ENCODE measurements around the gene AOC3. TPM values are rescaled to one million over a fixed set of nuclear protein-coding genes. Genes with fewer than 3 reads are reported as not detected.

Gene AOC3
- total and polyA plus RNA-seq, 2 of the 4 experiments (the other 2 are of a cell fraction) = 0.17 TPM; not detected in 1

- H3K9me3 ChIP-seq (ENCODE audit: control insufficient read depth, insufficient read depth, low read length) = no peaks in the 10 kb centered on the region
- in situ Hi-C loops (cut with MboI; ENCODE audit: low sequenced_read_pairs) (loop anchor here (25.0 kb wide), 1 partner anchor 434 kb away; no protein-coding TSS in a partner anchor), intact Hi-C loops (cut with micrococcal nuclease) (no loop called here), dilution Hi-C loops (cut with HindIII; ENCODE audit: low sequenced_read_pairs, unreplicated experiment) (no loop called here)
- H2BK15ac ChIP-seq (ENCODE audit: low read depth, low read length) = no peak overlapping the region
- ChIA-PET CTCF (interaction anchor here (0.6 kb wide), 1 partner anchor 108 kb away, joined by 8 read pairs; no protein-coding TSS in a partner anchor), POLR2A (ENCODE audit: unreplicated experiment) (no interaction called here)
- H2BK20ac ChIP-seq (ENCODE audit: low read depth, low read length) = no peak overlapping the region
- H2BK120ac ChIP-seq (ENCODE audit: low read depth, low read length) = no peak overlapping the region
- H3K4me1 ChIP-seq (ENCODE audit: control insufficient read depth, insufficient read depth, low read length) = peaks cover 4% of the 10 kb centered on the region; the same call in 1 of the 2 replicates
- H3K56ac ChIP-seq (ENCODE audit: extremely low read depth, insufficient read depth, low read length) = no peak overlapping the region
- WGBS, 2 experiments (ENCODE audit: extremely low coverage in 2 of 2, insufficient read length in 1 of 2) = 100% methylated on average over 2 of the region's 13 CpGs; no CpG with 5 or more reads in 1 of the 2 experiments
- no peaks in the 10 kb centered on the region for H3K36me3 ChIP-seq (ENCODE audit: control insufficient read depth, insufficient read depth, low read length)
- ATAC-seq (ENCODE audit: low read depth) (no peak), DNase-seq (no peak)
- TF ChIP-seq MAFK (IDR thresholded peaks at IDR 0.05; ENCODE audit: low read depth, low read length) = no peak
- H3K9me1 ChIP-seq (ENCODE audit: insufficient read depth, low read length) = no peaks in the 10 kb centered on the region
- no peak overlapping the region for H4K8ac ChIP-seq (ENCODE audit: low read depth in 2 of 2, low read length in 2 of 2)
- no peak overlapping the region for H2BK5ac ChIP-seq (ENCODE audit: low read depth, low read length, poor library complexity, severe bottlenecking)
- no peak overlapping the region for H2AK5ac ChIP-seq (ENCODE audit: low read depth, low read length)
- H3K14ac ChIP-seq (replicated peaks; ENCODE audit: low read depth, low read length) = no peak overlapping the region
- no peak overlapping the region for H3K27ac ChIP-seq (ENCODE audit: insufficient read depth, low read length)
- H3K4ac ChIP-seq (ENCODE audit: low read depth, low read length) = no peak overlapping the region
- H3K4me2 ChIP-seq (ENCODE audit: low read depth, low read length) = no peak overlapping the region
- H4K20me1 ChIP-seq (ENCODE audit: insufficient read depth, low read length) = no peaks in the 10 kb centered on the region
- no peak overlapping the region for H4K91ac ChIP-seq (ENCODE audit: insufficient read depth, low read depth, low read length)
- H3K79me1 ChIP-seq (ENCODE audit: low read depth in 1 of 2, low read length in 2 of 2) = no peaks in the 10 kb centered on the region
- H3K18ac ChIP-seq (ENCODE audit: low read depth, low read length) = no peak overlapping the region
- BruUV-seq (replicated peaks) = no TSS peak
- no peak overlapping the region for H2AK9ac ChIP-seq (replicated peaks; ENCODE audit: low read depth, low read length, poor library complexity)
- H3K9ac ChIP-seq (ENCODE audit: low read depth, low read length) = no peak overlapping the region
- no peak overlapping the region for H2AFZ ChIP-seq (replicated peaks; ENCODE audit: low read length, poor library complexity)
- H4K5ac ChIP-seq (ENCODE audit: low read depth, low read length) = no peak overlapping the region
- no peak overlapping the region for H3K23ac ChIP-seq (ENCODE audit: low read depth, low read length)
- no peak overlapping the region for H3K4me3 ChIP-seq (ENCODE audit: insufficient read depth, low read depth, low read length)
- H3K27me3 ChIP-seq (ENCODE audit: control insufficient read depth, insufficient read depth, low read length) = peaks cover 31% of the 10 kb centered on the region
Observed at GRCh38 chr17:42878123-42878880, 27.3 kb downstream of the AOC3 start.

Data from IMR-90 (cell line).